CD4-positive, alpha-beta T cell treated with Interferon alpha-2 for 1 hour (primary cell): ENCODE data around the gene HRH3.

Experiments
- DNase-seq, 2 donors: peaks; one replicate each; pipeline ENCODE4 v3.0.0-alpha.2; 2020 to 2022

The HRH3 gene

GRCh38 chr20:62215020-62215990 is 4.8 kb downstream of the HRH3 start:
- no peak for DNase-seq

- DNase-seq, result no peak
Observed at GRCh38 chr20:62214067-62214466, 6.0 kb downstream of the HRH3 start.

DNA sequence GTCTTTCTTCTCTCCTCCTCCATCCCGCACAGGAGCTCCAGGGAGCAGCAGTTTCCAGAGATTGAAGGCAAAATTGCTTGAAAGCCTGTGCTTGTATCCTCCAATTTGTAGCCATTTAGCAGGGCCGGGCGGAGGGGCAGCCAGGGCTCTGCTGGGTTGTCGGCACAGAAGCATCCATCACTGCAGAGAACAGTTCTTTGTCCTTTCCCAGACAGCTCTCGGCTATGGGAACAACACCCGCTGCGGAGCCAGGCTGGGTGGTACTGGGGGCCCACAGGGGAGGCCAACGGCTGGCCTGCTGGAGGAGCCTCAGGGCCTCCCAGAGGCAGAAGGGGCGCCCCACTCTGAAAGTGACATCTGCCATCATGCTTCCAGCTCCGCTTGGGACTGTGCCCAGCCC is 7.8 kb downstream of the HRH3 start:
- DNase-seq, result no peak

GRCh38 chr20:62211769-62212288 is 8.2 kb downstream of the HRH3 start:
- DNase-seq, result no peak

DNA sequence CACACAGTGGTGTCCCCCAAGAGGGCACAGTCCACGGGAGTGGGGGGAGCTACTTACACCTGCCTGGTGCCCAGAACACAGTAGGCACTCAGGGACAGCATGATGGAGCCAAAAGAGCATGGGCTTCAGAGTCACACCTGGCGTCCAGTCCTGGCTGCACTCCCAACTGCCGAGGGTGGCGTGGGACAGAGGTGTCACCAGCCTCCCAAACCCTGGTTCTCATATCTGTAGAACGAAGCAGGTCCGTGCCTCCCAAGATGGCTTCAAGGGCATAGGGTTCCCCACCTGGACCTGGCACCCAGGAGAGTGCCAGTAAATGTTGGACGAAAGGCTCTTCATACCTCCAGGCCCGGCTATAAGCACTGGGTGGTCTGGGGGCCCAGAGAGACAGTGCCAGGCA is 8.9 kb downstream of the HRH3 start:
- no peak for DNase-seq

DNA sequence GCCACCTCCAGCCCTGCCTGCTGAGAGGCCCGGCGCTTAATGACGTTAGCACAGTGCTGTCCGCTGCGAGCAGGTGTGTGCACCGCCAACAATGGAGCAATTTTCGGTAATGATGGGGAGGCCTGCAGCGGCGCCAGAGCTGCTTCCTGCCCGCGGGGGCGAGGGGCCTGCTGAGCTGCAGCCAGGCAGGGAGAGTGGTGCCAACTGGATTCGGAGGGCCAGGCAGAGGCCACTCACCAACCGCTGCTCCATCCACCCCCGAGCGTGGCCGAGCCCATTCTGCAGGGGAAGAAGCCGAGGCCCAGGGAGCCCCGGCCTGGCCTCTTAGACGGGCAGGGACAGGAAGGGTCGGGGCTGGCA is 9.6 kb downstream of the HRH3 start:
- DNase-seq, result no peak

DNA sequence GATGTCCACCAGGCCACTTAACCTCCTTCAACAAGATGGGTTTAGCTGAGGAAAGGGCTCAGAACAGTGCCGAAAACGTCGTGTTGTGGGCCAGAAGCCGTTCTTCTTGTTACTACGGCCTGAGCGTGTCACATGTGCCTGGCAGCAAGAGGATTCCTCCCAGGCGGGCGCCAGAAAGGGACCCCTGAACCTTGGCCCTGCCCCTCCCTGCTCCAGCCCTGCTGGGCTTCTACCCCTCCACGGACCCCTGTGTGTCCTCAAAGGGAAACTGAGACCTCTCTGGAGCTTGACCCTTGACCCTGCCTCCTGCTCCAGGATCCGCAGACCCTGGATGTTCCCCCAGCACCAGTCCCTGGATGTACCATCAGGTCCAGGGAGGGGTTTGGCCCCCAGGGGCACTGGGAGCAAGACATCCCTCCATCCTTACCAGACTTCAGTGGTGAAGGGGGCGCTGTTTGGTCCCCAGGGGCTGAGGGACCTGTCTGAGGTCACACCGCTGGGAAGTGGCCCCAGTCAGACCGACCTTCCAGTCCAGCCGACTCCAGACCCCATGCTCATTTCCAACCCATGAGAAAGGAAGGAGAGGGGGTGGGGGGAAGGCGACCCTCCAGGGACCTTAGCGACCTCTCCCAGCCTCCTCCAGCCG is 10.1 kb downstream of the HRH3 start:
- no peak for DNase-seq

GRCh38 chr20:62208795-62209755 is 11.0 kb downstream of the HRH3 start:
- no peak for DNase-seq

- no peak for DNase-seq
Observed at GRCh38 chr20:62208061-62208794, 11.8 kb downstream of the HRH3 start.

- DNase-seq, result no peak
Observed at GRCh38 chr20:62206388-62206775, 13.7 kb downstream of the HRH3 start.

GRCh38 chr20:62205618-62206387 is 14.3 kb downstream of the HRH3 start:
- no peak for DNase-seq

DNA sequence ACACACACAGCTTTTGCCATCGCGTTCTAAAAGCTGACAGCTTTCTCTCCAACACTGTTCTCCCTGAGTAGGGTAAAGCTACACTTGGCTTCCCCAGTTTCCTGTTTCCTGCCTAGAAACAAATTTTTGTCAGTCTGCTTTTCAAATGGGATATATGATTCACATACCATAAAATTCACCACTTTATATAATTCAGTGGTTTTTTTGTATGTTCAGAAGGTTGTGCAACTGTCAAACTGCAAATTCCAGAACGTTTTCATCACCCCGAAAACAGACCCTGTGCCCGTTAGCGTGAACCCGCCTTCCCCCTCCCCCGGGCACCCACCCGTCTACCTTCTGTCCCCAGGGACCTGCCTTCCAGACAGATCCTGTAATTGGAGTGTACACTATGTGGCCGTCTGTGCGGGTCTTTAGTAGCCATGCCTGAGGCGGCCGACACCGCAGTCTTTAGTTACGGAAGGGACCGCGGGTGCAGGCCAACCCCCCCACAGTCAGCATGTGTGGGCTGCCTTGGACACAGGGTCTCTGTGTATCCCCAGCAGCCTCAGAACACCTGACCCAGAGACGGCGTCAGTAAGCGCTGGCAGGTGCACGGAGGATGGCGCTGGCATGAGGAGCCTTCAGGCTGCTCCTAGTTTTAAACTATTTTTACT is 16.6 kb downstream of the HRH3 start:
- no peak for DNase-seq

DNA sequence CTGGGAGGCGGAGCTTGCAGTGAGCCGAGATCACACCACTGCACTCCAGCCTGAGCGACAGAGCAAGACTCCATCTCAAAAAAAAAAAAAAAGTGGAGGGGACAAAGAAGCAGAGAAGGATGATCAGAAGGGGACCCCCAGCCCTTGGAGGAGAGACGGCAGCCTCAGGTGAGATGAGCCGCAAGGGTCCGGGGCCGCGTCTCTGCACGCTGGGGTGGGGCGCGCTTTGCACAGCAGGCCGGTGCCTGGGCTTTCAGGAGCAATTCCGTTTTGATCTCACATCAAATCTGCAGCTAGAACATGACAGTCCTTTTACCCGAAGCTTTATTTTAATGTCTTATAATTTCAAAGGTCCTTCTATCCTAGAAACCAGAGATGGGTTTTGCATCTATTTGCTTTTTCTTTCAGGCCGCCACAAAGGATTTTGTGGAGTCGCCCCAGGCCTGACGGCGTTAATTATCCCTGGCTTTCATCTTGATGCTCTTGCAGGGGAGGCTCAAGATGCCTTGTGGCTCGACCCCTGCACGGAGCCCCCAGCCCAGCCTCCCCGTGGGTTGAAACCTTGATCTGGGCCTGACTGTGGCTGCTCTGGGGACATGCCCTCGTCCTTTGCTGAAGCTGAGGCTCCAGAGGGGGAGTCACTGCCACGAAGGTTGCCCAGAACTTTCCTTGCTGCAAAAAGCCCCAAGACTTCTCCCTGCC is 17.3 kb downstream of the HRH3 start:
- no peak for DNase-seq

DNA sequence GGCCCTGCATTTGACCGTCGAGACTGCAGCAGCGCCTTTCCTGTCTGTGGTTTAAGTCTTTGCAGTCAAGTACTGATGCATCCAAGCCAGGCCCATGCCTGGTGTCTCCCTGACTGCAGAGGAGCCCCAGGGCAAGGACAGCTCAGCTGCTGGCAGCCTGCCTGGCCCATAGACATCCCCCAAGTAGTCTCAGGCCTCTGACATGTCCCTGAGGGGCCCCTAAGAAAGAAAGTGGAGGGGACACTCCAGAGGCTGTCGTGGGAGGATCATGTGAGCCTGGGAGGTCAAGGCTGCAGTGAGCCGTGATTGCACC is 18.0 kb downstream of the HRH3 start:
- no peak for DNase-seq

DNA sequence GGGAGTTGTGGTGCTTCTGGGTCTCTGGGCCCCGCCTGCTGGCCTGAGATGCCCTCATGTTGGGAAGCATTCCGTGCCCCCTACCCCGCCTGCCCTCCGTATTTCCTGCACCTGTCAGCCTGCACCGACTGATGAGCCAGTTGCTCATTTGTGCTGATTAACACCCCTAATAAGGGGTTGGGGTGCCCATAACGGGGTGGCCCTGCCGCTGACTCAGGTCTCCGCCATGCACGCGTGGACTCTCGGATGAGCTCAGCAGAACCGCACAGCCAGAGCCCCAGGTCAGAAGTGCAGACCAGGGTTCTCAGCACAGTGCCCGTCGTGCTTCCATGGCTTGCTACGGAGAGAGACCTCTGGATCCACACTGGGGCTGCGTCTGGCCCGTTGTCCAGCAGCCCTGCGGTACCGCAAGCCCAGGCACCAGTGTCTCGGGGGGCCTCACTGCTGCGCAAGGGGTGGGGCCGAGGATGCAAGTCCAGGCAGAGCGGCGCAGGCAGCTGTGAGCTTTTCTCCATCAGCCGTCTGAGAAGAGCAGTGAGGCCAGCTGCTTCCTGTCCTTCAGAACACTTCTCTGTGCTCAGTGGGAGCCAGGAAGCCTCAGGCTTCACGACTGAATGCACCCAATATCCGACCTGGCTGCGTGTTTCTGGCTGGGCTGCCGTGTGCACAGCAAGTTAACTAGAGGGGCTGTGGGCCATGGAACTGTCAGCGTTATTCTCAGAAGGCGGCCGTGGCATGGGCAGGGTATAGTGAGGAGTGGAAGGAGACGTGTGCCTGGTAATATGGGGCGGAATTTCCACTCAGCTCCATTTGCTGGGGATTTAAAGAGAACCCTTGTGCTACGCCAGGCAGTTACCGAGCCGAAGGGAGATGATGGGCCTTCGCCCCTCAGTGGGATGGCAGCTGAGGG is 18.6 kb downstream of the HRH3 start:
- no peak for DNase-seq

DNA sequence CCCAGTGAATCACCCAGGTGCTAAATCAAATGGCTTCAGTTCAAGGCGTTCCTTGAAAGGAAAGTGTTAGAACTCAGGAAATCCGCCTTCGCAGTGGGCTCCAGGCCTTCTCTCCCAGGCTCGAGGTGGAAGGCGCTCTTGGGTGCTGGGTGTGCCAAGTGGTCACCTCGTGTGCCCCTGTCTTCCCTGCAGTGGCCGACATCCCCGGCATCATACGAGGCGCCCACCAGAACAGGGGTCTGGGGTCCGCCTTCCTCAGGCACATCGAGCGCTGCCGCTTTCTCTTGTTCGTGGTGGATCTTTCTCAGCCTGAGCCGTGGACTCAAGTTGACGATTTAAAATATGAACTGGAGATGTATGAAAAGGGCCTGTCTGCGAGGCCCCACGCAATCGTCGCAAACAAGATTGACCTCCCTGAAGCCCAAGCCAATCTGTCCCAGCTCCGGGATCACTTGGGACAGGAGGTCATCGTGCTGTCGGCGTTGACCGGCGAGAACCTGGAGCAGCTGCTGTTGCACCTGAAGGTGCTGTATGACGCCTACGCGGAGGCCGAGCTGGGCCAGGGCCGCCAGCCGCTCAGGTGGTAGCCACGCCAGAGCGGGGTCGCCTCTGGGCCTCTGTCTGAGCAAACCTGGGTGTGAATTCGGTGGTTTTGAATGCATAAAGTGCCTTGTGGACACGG is 19.4 kb downstream of the HRH3 start:
- no peak for DNase-seq

GRCh38 chr20:62198931-62199330 is 21.1 kb downstream of the HRH3 start:
- no peak for DNase-seq

GRCh38 chr20:62198496-62198895 is 21.6 kb downstream of the HRH3 start:
- no peak for DNase-seq

DNA sequence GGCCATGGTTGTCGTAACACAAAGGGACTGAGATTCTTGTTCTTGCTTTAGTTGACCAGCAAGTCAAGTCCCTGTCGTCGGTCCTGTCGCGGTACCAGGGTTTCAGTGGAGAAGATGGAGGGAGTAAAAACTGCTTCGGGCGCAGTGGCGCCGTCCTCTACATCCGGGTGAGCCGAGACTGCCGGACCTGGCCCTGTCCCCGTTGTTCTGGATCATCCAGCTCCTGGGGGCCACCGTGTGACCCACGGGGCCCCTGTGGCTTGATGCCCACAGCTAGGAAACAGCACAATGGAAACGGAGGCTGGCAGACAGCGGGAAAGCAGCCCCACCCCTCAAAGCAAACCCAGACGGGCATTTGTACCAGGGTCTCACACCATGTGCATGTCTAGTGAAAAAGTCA is 22.3 kb downstream of the HRH3 start:
- no peak for DNase-seq
